Measurements from ENCODE around the gene KIF3C.
A peak's percentile ranks its signal among the peaks of the same experiment; 100 is the strongest.
"Not testable (repeated sequence)": the region's sequence is repeated elsewhere in the genome, so short reads cannot be mapped to it uniquely, and the experiment has no call there.

KIF3C gene

GRCh38 chr2:25929789-25930473, 52.4 kb downstream of the KIF3C start:
- Mint-ChIP-seq H3K27ac (no peak overlapping the region), H3K36me3 (ENCODE audit: low read depth) (peaks cover 6% of the 10 kb centered on the region), H3K9me3 (no peaks in the 10 kb centered on the region), H3K4me1 (ENCODE audit: low read depth) (no peaks in the 10 kb centered on the region), H3K27me3 (ENCODE audit: low read depth) (no peaks in the 10 kb centered on the region), H3K4me3 (no peak overlapping the region)
- no peak for DNase-seq (ENCODE audit: low spot score)

- Mint-ChIP-seq H3K36me3 (ENCODE audit: low read depth) (peaks cover 4% of the 10 kb centered on the region), H3K4me1 (ENCODE audit: low read depth) (no peaks in the 10 kb centered on the region), H3K27me3 (ENCODE audit: low read depth) (peaks cover 2% of the 10 kb centered on the region), H3K4me3 (no peak overlapping the region), H3K27ac (no peak overlapping the region), H3K9me3 (no peaks in the 10 kb centered on the region)
- no peak for DNase-seq (ENCODE audit: low spot score)
These were observed 53.6 kb downstream of the KIF3C start for GRCh38 chr2:25928668-25929067.

GRCh38 chr2:25926984-25927756, 55.1 kb downstream of the KIF3C start:
- no peak for DNase-seq (ENCODE audit: low spot score)
- no peak overlapping the region for H3K4me3 Mint-ChIP-seq
- H3K9me3 Mint-ChIP-seq, result no peaks in the 10 kb centered on the region
- peaks cover 4% of the 10 kb centered on the region for H3K36me3 Mint-ChIP-seq (ENCODE audit: low read depth)
- H3K27ac Mint-ChIP-seq, result no peak overlapping the region
- H3K4me1 Mint-ChIP-seq (ENCODE audit: low read depth), result no peaks in the 10 kb centered on the region
- H3K27me3 Mint-ChIP-seq (ENCODE audit: low read depth), result peaks cover 2% of the 10 kb centered on the region

GRCh38 chr2:25922501-25922900, 59.8 kb downstream of the KIF3C start:
- Mint-ChIP-seq H3K9me3 (no peaks in the 10 kb centered on the region), H3K36me3 (ENCODE audit: low read depth) (no peaks in the 10 kb centered on the region), H3K4me3 (no peak overlapping the region), H3K27ac (no peak overlapping the region), H3K4me1 (ENCODE audit: low read depth) (no peaks in the 10 kb centered on the region), H3K27me3 (ENCODE audit: low read depth) (peaks cover 2% of the 10 kb centered on the region)
- DNase-seq (ENCODE audit: low spot score), result no peak

GRCh38 chr2:25920786-25921415, 61.4 kb downstream of the KIF3C start:
- Mint-ChIP-seq H3K9me3 (no peaks in the 10 kb centered on the region), H3K27me3 (ENCODE audit: low read depth) (peaks cover 2% of the 10 kb centered on the region), H3K4me1 (ENCODE audit: low read depth) (peaks cover 7% of the 10 kb centered on the region), H3K36me3 (ENCODE audit: low read depth) (no peaks in the 10 kb centered on the region), H3K4me3 (no peak overlapping the region), H3K27ac (no peak overlapping the region)
- no peak for DNase-seq (ENCODE audit: low spot score)

GRCh38 chr2:25920336-25920735, 62.0 kb downstream of the KIF3C start:
- Mint-ChIP-seq H3K4me1 (ENCODE audit: low read depth) (peaks cover 7% of the 10 kb centered on the region), H3K4me3 (no peak overlapping the region), H3K27me3 (ENCODE audit: low read depth) (peaks cover 2% of the 10 kb centered on the region), H3K36me3 (ENCODE audit: low read depth) (no peaks in the 10 kb centered on the region), H3K27ac (no peak overlapping the region), H3K9me3 (no peaks in the 10 kb centered on the region)
- no peak for DNase-seq (ENCODE audit: low spot score)

- H3K4me3 Mint-ChIP-seq, result no peak overlapping the region
These were observed 64.5 kb downstream of the KIF3C start for GRCh38 chr2:25917832-25918231.

GRCh38 chr2:25917411-25917810, 64.9 kb downstream of the KIF3C start:
- H3K27me3 Mint-ChIP-seq (ENCODE audit: low read depth); H3K4me3 Mint-ChIP-seq; H3K36me3 Mint-ChIP-seq (ENCODE audit: low read depth); H3K9me3 Mint-ChIP-seq; H3K27ac Mint-ChIP-seq; DNase-seq (ENCODE audit: low spot score); H3K4me1 Mint-ChIP-seq (ENCODE audit: low read depth): not testable (repeated sequence)

More at GRCh38 chr2:25917832-25918231, 64.5 kb downstream of the KIF3C start:
- no peak overlapping the region for H3K27ac Mint-ChIP-seq
- no peaks in the 10 kb centered on the region for H3K27me3 Mint-ChIP-seq (ENCODE audit: low read depth)
- H3K9me3 Mint-ChIP-seq, result no peaks in the 10 kb centered on the region
- peaks cover 10% of the 10 kb centered on the region for H3K4me1 Mint-ChIP-seq (ENCODE audit: low read depth)
- no peaks in the 10 kb centered on the region for H3K36me3 Mint-ChIP-seq (ENCODE audit: low read depth)
- DNase-seq (ENCODE audit: low spot score), result no peak

- DNase-seq (ENCODE audit: low spot score), result peak; percentile 31
- not testable (repeated sequence) for H3K36me3 Mint-ChIP-seq (ENCODE audit: low read depth); H3K27me3 Mint-ChIP-seq (ENCODE audit: low read depth); H3K4me1 Mint-ChIP-seq (ENCODE audit: low read depth); H3K9me3 Mint-ChIP-seq
- Mint-ChIP-seq H3K27ac (peak overlapping the region; percentile 73), H3K4me3 (peak overlapping the region; percentile 74)
These were observed 66.1 kb downstream of the KIF3C start for GRCh38 chr2:25915944-25916772.

GRCh38 chr2:25915411-25915810, 66.9 kb downstream of the KIF3C start:
- H3K4me1 Mint-ChIP-seq (ENCODE audit: low read depth), result not testable (repeated sequence)

GRCh38 chr2:25913696-25913973, 68.7 kb downstream of the KIF3C start:
- not testable (repeated sequence) for H3K4me1 Mint-ChIP-seq (ENCODE audit: low read depth); H3K4me3 Mint-ChIP-seq; H3K27ac Mint-ChIP-seq; H3K9me3 Mint-ChIP-seq; DNase-seq (ENCODE audit: low spot score); H3K36me3 Mint-ChIP-seq (ENCODE audit: low read depth); H3K27me3 Mint-ChIP-seq (ENCODE audit: low read depth)

More at GRCh38 chr2:25915411-25915810, 66.9 kb downstream of the KIF3C start:
- H3K27ac Mint-ChIP-seq; DNase-seq (ENCODE audit: low spot score); H3K27me3 Mint-ChIP-seq (ENCODE audit: low read depth); H3K36me3 Mint-ChIP-seq (ENCODE audit: low read depth); H3K9me3 Mint-ChIP-seq; H3K4me3 Mint-ChIP-seq: not testable (repeated sequence)

- Mint-ChIP-seq H3K36me3 (ENCODE audit: low read depth) (no peaks in the 10 kb centered on the region), H3K4me1 (ENCODE audit: low read depth) (peaks cover 10% of the 10 kb centered on the region), H3K4me3 (no peak overlapping the region), H3K9me3 (no peaks in the 10 kb centered on the region), H3K27ac (no peak overlapping the region), H3K27me3 (ENCODE audit: low read depth) (no peaks in the 10 kb centered on the region)
- DNase-seq (ENCODE audit: low spot score), result no peak
These were observed 69.2 kb downstream of the KIF3C start for GRCh38 chr2:25912851-25913695.

- not testable (repeated sequence) for H3K4me3 Mint-ChIP-seq; H3K27me3 Mint-ChIP-seq (ENCODE audit: low read depth); H3K9me3 Mint-ChIP-seq; H3K36me3 Mint-ChIP-seq (ENCODE audit: low read depth); H3K27ac Mint-ChIP-seq; H3K4me1 Mint-ChIP-seq (ENCODE audit: low read depth); DNase-seq (ENCODE audit: low spot score)
These were observed 72.7 kb downstream of the KIF3C start for GRCh38 chr2:25909574-25909973.

Measured in T-helper 2 cell treated with Interferon-gamma antibody and Interleukin-4, amounts not matched to agents 5 μg/mL and 100 μg/mL, for 36 hours (primary cell).